Left lung (tissue), 10 donors: Measurements from ENCODE around the gene RSPO1. TPM values are rescaled to one million over a fixed set of nuclear protein-coding genes. Genes with fewer than 3 reads are reported as not detected.

ENCODE experiments used
- ATAC-seq: fragments of 200-7000 bp; cut with Tn5 transposase; one replicate; pipeline ENCODE4 v1.9.1; 2020; ENCODE audit warnings: moderate library complexity
- DNase-seq, 4 donors: peaks; one replicate each; pipeline ENCODE4 v3.0.0-alpha.2; 2013 to 2020
- H3K27ac ChIP-seq, 2 donors: fragments of 200-600 bp; sonication (generic) in 1 of 2; one replicate each; pipeline versions ENCODE4 v1.5.0 to v1.8.0; 2020 to 2021
- H3K27me3 ChIP-seq, 2 donors: fragments of 200-600 bp; sonication (generic) in 1 of 2; one replicate each; pipeline versions ENCODE4 v1.5.0 to v1.8.0; 2020 to 2021
- H3K36me3 ChIP-seq, 2 donors: fragments of 200-600 bp; sonication (generic) in 1 of 2; one replicate each; pipeline versions ENCODE4 v1.5.0 to v1.8.0; 2020 to 2021
- H3K4me1 ChIP-seq, 2 donors: fragments of 200-600 bp; one replicate each; pipeline ENCODE4 v1.8.0; 2021
- H3K4me3 ChIP-seq, 2 donors: fragments of 200-600 bp; sonication (generic) in 1 of 2; one replicate each; pipeline versions ENCODE4 v1.5.0 to v1.8.0; 2020 to 2021; ENCODE audit warnings: mild to moderate bottlenecking in 1 of 2
- H3K9me3 ChIP-seq, 2 donors: fragments of 200-600 bp; sonication (generic) in 1 of 2; one replicate each; pipeline versions ENCODE4 v1.5.0 to v1.8.0; 2020 to 2021
- CTCF ChIP-seq, 2 donors: fragments of 200-600 bp; sonication (generic) in 1 of 2; IDR thresholded peaks; one replicate each; pipeline versions ENCODE4 v1.5.0 to v1.8.0; 2021; ENCODE audit warnings: antibody characterized with exemption in 2 of 2
- intact Hi-C, 2 donors: fragments of 100-400 bp; cut with DNase I; formaldehyde crosslinking; loops; one replicate each; pipeline versions ENCODE4 v1.11.2 to v1.14.2; 2022
- polyA plus RNA-seq, 6 donors: library from polyadenylated mRNA; unstranded; fragments of 120-200 nt; gene quantifications; one replicate each; pipeline ENCODE4 v1.2.1, GENCODE V29; 2013; ENCODE audit not compliant: insufficient read length in 6 of 6
- total RNA-seq, 2 donors: library from RNA; stranded (reverse); fragmentation: NEBNext Ultra II Directional; extraction: Animal tissue kit (Norgen Biotek cat#: 25700); gene quantifications; one replicate each; pipeline ENCODE4 v1.2.1, GENCODE V29; 2021
- donor health status: DM: no; HTN: yes; CAD: no.
- donor health status: DM: no; HTN: no; CAD: no.

RSPO1 gene
- total and polyA plus RNA-seq, 8 donors = 0.52 to 2.2 (median 1.5) TPM

- Histone ChIP-seq H3K4me1 (no peaks in the 10 kb centered on the region), H3K36me3 (no peaks in the 10 kb centered on the region), H3K27ac (no peak overlapping the region), H3K9me3 (no peaks in the 10 kb centered on the region), H3K27me3 (peaks cover 0 to 93% of the 10 kb centered on the region in 2 donors), H3K4me3 (no peak overlapping the region)
- no peak for DNase-seq
- no peak for ATAC-seq
- TF ChIP-seq CTCF (IDR thresholded peaks at IDR 0.05) = no peak
- intact Hi-C loops = no loop called here
Measured at GRCh38 chr1:37622131-37622530, 12.6 kb downstream of the RSPO1 start.

GRCh38 chr1:37621326-37621870 lies 13.3 kb downstream of the RSPO1 start:
- Histone ChIP-seq H3K4me1 (no peaks in the 10 kb centered on the region), H3K9me3 (no peaks in the 10 kb centered on the region), H3K27me3 (peaks cover 0 to 95% of the 10 kb centered on the region in 2 donors), H3K36me3 (no peaks in the 10 kb centered on the region), H3K4me3 (no peak overlapping the region), H3K27ac (no peak overlapping the region)
- intact Hi-C loops = no loop called here
- no peak for DNase-seq
- no peak for ATAC-seq
- no peak for TF ChIP-seq CTCF (IDR thresholded peaks at IDR 0.05)

- no peak for ATAC-seq
- no peak overlapping the region for H3K27ac ChIP-seq
- intact Hi-C loops = no loop called here
- H3K27me3 ChIP-seq = peaks cover 0 to 95% of the 10 kb centered on the region in 2 donors
- H3K9me3 ChIP-seq = no peaks in the 10 kb centered on the region
- no peaks in the 10 kb centered on the region for H3K4me1 ChIP-seq
- no peak overlapping the region for H3K4me3 ChIP-seq
- no peaks in the 10 kb centered on the region for H3K36me3 ChIP-seq
- DNase-seq = no peak
- TF ChIP-seq CTCF (IDR thresholded peaks at IDR 0.05) = no peak
Measured at GRCh38 chr1:37620707-37621106, 14.0 kb downstream of the RSPO1 start.

GRCh38 chr1:37616330-37616729 lies 18.4 kb downstream of the RSPO1 start:
- Histone ChIP-seq H3K27ac (no peak overlapping the region), H3K4me3 (no peak overlapping the region), H3K9me3 (no peaks in the 10 kb centered on the region), H3K27me3 (peaks cover 0 to 86% of the 10 kb centered on the region in 2 donors), H3K36me3 (no peaks in the 10 kb centered on the region), H3K4me1 (no peaks in the 10 kb centered on the region)
- DNase-seq (no peak), ATAC-seq (no peak)
- intact Hi-C loops = no loop called here
- no peak for TF ChIP-seq CTCF (IDR thresholded peaks at IDR 0.05)

GRCh38 chr1:37614105-37614504 lies 20.6 kb downstream of the RSPO1 start:
- Histone ChIP-seq H3K9me3 (no peaks in the 10 kb centered on the region), H3K4me3 (no peak overlapping the region), H3K27me3 (peaks cover 0 to 65% of the 10 kb centered on the region in 2 donors), H3K4me1 (no peaks in the 10 kb centered on the region), H3K27ac (no peak overlapping the region), H3K36me3 (no peaks in the 10 kb centered on the region)
- ATAC-seq = no peak
- TF ChIP-seq CTCF (IDR thresholded peaks at IDR 0.05) = no peak
- DNase-seq = no peak
- intact Hi-C loops = no loop called here
